Neural cell (in vitro differentiated cells): Measurements from ENCODE around the gene GPR17. TPM values are rescaled to one million over a fixed set of nuclear protein-coding genes. Genes with fewer than 3 reads are reported as not detected.

ENCODE experiments used
- H2AFZ ChIP-seq: fragments of 200-600, 300-800 bp; sonication (generic), shearing (Covaris generic); 2 replicates; pipeline ENCODE4 v1.6.0; 2014; ENCODE audit warnings: low read depth, mild to moderate bottlenecking, antibody characterized with exemption, low read length, moderate library complexity
- H3F3A ChIP-seq: fragments of 200-600 bp; shearing (Covaris generic); 2 replicates; pipeline ENCODE4 v1.6.1; 2016; ENCODE audit warnings: mild to moderate bottlenecking, moderate library complexity, mixed read lengths, antibody characterized with exemption, low read length; ENCODE audit not compliant: insufficient read depth, poor library complexity, severe bottlenecking
- H3K27ac ChIP-seq: fragments of 200-600, 300-800 bp; sonication (generic), shearing (Covaris generic); 2 replicates; pipeline ENCODE4 v1.5.1; 2014; ENCODE audit warnings: mild to moderate bottlenecking, low read length, moderate library complexity
- H3K27me3 ChIP-seq: fragments of 300-800, 200-600 bp; sonication (generic), shearing (Covaris generic); 2 replicates; pipeline ENCODE4 v1.6.0; 2014; ENCODE audit warnings: mild to moderate bottlenecking, low read depth, low read length, moderate library complexity; ENCODE audit not compliant: insufficient read depth
- H3K36me3 ChIP-seq: fragments of 300-800, 200-600 bp; sonication (generic), shearing (Covaris generic); 2 replicates; pipeline ENCODE4 v1.5.1; 2014; ENCODE audit warnings: mild to moderate bottlenecking, antibody characterized with exemption, low read length, moderate library complexity; ENCODE audit not compliant: insufficient read depth
- H3K4me2 ChIP-seq: fragments of 300-800, 200-600 bp; sonication (generic), shearing (Covaris generic); 2 replicates; pipeline ENCODE4 v1.6.0; 2014; ENCODE audit warnings: mild to moderate bottlenecking, low read length
- H3K4me3 ChIP-seq: fragments of 300-800, 200-600 bp; sonication (generic), shearing (Covaris generic); 2 replicates; pipeline ENCODE4 v1.5.1; 2014; ENCODE audit warnings: mild to moderate bottlenecking, low read length, moderate library complexity
- H3K79me2 ChIP-seq: fragments of 200-600 bp; shearing (Covaris generic); replicated peaks from 2 replicates; pipeline ENCODE4 v1.6.0; 2014; ENCODE audit warnings: mild to moderate bottlenecking, low read length, moderate library complexity; ENCODE audit not compliant: insufficient read depth
- H3K9ac ChIP-seq: fragments of 300-800, 200-600 bp; sonication (generic), shearing (Covaris generic); 2 replicates; pipeline ENCODE4 v1.6.1; 2016; ENCODE audit warnings: mild to moderate bottlenecking, low read length, mixed read lengths
- H3K9me2 ChIP-seq: fragments of 200-600 bp; shearing (Covaris generic); 2 replicates; pipeline ENCODE4 v1.6.1; 2016; ENCODE audit warnings: mild to moderate bottlenecking, low read length, mixed read lengths; ENCODE audit not compliant: insufficient read depth
- H3K9me3 ChIP-seq: fragments of 200-600, 300-800 bp; sonication (generic), shearing (Covaris generic); 2 replicates; pipeline ENCODE4 v1.6.1; 2016; ENCODE audit warnings: mild to moderate bottlenecking, mixed run types, low read length, moderate library complexity, mixed read lengths
- H4K20me1 ChIP-seq: fragments of 200-600 bp; shearing (Covaris generic); 2 replicates; pipeline ENCODE4 v1.6.1; 2016; ENCODE audit warnings: mild to moderate bottlenecking, mixed run types; ENCODE audit not compliant: insufficient read depth
- EP300 ChIP-seq: fragments of 450-650 bp; conservative IDR thresholded peaks from 2 replicates; pipeline ENCODE4 v1.6.1; 2014; ENCODE audit warnings: antibody characterized with exemption, mild to moderate bottlenecking, moderate library complexity; ENCODE audit not compliant: poor library complexity, severe bottlenecking
- EZH2 ChIP-seq: fragments of 200-600, 300-800 bp; shearing (Covaris generic), sonication (generic); IDR thresholded peaks from 2 replicates; pipeline ENCODE4 v1.6.1; 2014; ENCODE audit warnings: antibody characterized with exemption, low read length, borderline replicate concordance, mild to moderate bottlenecking; ENCODE audit not compliant: insufficient read depth, poor library complexity, severe bottlenecking
- MXI1 ChIP-seq: fragments of 450-650 bp; conservative IDR thresholded peaks from 2 replicates; pipeline ENCODE4 v1.6.1; 2014; ENCODE audit warnings: antibody characterized with exemption, mild to moderate bottlenecking; ENCODE audit not compliant: poor library complexity, severe bottlenecking
- POLR2AphosphoS5 ChIP-seq: IDR thresholded peaks from 2 replicates; pipeline ENCODE4 v1.6.1; 2012
- RAD21 ChIP-seq: fragments of 450-650 bp; conservative IDR thresholded peaks from 2 replicates; pipeline ENCODE4 v1.6.1; 2014; ENCODE audit warnings: antibody characterized with exemption, mild to moderate bottlenecking, moderate library complexity
- SMC3 ChIP-seq: fragments of 450-650 bp; conservative IDR thresholded peaks from 2 replicates; pipeline ENCODE4 v1.6.1; 2014; ENCODE audit warnings: antibody characterized with exemption, mild to moderate bottlenecking, moderate library complexity; ENCODE audit not compliant: poor library complexity
- TAF1 ChIP-seq: IDR thresholded peaks from 2 replicates; pipeline ENCODE4 v1.6.1; 2012; ENCODE audit warnings: low read depth
- polyA plus RNA-seq: library from polyadenylated mRNA; depleted of rRNA; stranded (reverse); fragments of >200 nt; gene quantifications from 2 replicates; pipeline ENCODE4 v1.2.3, GENCODE V29; 2014
- TF ChIP-seq, protein P1 (sequence below): fragments of 450-650 bp; IDR thresholded peaks from 2 replicates; pipeline ENCODE4 v1.5.1; 2014; ENCODE audit warnings: antibody characterized with exemption, mild to moderate bottlenecking, moderate library complexity; ENCODE audit not compliant: poor library complexity, severe bottlenecking
- TF ChIP-seq, protein P2 (sequence below): IDR thresholded peaks from 2 replicates; pipeline ENCODE4 v1.6.1; 2012; ENCODE audit warnings: borderline replicate concordance

GPR17 gene
- polyA plus RNA-seq, 1 donor from 2014 or later = not detected

DNA sequence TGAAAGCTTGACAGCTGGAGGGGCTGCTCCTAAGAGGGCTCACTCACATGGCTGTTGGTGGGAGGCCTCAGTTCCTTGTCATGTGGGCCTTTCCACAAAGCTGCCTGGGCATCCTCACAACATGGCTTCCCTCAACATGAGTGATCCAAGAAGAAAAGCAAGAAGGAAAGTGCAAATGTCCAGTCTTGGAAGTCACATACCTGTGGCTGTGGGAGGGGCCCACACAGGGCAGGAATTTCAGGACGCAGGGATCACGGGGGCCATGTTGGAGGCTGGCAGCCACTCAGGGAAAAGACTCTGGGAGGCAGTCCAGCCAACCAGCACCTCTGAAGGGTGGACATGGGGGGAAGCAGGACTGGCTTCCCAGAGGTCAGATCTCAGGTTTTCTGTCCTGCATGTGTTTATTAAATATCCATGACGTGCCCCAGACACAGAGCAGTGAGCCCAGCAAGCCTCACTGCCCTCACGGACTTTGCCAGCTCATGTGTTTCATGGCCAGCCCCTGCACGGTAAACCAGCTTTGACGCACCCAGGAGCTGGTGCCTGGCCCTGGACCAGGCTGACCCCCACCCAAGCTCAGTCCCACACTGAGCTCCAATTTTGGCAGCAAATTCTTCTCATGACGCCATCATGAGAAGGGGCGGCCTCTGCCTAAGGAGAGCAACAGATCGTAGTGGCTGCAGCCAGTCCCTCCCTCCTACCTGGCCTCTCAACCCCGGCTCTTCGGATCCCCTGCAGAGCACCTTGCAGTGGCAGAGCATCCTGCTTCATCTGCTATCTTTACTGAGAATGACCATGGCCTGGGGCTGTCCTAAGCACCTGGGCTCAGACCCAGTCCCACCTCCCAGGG is 34.7 kb upstream of the GPR17 start:
- Histone ChIP-seq H3K4me2 (no peak overlapping the region), H3K36me3 (no peaks in the 10 kb centered on the region), H3K27me3 (no peaks in the 10 kb centered on the region), H3K27ac (no peak overlapping the region), H3K79me2 (no peaks in the 10 kb centered on the region), H3K4me3 (no peak overlapping the region), H2AFZ (no peak overlapping the region), H3K9me2 (no peaks in the 10 kb centered on the region), H4K20me1 (no peaks in the 10 kb centered on the region), H3F3A (no peaks in the 10 kb centered on the region), H3K9ac (no peak overlapping the region), H3K9me3 (no peaks in the 10 kb centered on the region)
- TF ChIP-seq RAD21 (no peak), EZH2 (no peak), MXI1 (no peak), POLR2AphosphoS5 (no peak), EP300 (no peak), SMC3 (no peak), TAF1 (no peak)
- TF ChIP-seq, protein P1, sequence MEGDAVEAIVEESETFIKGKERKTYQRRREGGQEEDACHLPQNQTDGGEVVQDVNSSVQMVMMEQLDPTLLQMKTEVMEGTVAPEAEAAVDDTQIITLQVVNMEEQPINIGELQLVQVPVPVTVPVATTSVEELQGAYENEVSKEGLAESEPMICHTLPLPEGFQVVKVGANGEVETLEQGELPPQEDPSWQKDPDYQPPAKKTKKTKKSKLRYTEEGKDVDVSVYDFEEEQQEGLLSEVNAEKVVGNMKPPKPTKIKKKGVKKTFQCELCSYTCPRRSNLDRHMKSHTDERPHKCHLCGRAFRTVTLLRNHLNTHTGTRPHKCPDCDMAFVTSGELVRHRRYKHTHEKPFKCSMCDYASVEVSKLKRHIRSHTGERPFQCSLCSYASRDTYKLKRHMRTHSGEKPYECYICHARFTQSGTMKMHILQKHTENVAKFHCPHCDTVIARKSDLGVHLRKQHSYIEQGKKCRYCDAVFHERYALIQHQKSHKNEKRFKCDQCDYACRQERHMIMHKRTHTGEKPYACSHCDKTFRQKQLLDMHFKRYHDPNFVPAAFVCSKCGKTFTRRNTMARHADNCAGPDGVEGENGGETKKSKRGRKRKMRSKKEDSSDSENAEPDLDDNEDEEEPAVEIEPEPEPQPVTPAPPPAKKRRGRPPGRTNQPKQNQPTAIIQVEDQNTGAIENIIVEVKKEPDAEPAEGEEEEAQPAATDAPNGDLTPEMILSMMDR = no peak
- TF ChIP-seq, protein P2, sequence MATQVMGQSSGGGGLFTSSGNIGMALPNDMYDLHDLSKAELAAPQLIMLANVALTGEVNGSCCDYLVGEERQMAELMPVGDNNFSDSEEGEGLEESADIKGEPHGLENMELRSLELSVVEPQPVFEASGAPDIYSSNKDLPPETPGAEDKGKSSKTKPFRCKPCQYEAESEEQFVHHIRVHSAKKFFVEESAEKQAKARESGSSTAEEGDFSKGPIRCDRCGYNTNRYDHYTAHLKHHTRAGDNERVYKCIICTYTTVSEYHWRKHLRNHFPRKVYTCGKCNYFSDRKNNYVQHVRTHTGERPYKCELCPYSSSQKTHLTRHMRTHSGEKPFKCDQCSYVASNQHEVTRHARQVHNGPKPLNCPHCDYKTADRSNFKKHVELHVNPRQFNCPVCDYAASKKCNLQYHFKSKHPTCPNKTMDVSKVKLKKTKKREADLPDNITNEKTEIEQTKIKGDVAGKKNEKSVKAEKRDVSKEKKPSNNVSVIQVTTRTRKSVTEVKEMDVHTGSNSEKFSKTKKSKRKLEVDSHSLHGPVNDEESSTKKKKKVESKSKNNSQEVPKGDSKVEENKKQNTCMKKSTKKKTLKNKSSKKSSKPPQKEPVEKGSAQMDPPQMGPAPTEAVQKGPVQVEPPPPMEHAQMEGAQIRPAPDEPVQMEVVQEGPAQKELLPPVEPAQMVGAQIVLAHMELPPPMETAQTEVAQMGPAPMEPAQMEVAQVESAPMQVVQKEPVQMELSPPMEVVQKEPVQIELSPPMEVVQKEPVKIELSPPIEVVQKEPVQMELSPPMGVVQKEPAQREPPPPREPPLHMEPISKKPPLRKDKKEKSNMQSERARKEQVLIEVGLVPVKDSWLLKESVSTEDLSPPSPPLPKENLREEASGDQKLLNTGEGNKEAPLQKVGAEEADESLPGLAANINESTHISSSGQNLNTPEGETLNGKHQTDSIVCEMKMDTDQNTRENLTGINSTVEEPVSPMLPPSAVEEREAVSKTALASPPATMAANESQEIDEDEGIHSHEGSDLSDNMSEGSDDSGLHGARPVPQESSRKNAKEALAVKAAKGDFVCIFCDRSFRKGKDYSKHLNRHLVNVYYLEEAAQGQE = no peak

DNA sequence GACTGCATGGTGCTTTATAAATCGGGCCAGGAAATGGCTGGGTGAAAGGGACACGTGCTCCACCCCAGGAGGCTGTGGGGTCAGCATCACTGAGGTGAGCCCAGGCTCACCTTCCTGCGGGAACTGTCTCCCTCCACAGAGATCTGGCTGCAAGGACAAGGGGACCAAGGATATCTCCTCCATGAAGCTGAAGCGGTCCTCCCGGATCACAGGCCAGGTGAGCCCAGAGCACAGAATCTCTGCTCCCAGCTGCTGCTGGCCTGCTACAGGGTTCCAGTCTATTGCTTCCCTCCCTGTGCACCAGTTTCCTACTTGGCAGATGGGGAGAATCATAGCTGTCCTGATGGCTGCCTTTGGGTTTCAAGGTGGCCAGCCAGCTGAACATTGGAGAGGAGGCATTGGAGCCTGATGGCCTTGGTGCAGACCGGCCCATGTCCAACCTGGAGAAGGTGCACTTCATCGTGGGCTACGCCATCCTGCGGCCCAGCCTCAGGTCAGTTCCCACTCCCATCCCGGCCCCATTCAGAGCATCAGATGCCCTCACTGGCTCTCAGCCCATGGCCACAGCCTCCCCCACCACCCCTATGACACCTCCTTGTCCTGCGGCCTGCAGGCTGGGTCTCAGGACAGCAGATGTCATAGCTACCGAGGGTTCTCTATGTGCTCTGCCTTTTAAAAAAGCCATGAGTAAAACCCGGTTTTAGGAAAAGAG is 33.7 kb upstream of the GPR17 start:
- TF ChIP-seq, protein P2 = no peak
- TF ChIP-seq MXI1 (no peak), POLR2AphosphoS5 (no peak), TAF1 (no peak), SMC3 (no peak), EP300 (no peak), EZH2 (no peak), RAD21 (no peak)
- TF ChIP-seq, protein P1 = no peak

More for the DNA sequence above, 33.7 kb upstream of the GPR17 start:
- Histone ChIP-seq H3K36me3 (no peaks in the 10 kb centered on the region), H3K4me3 (no peak overlapping the region), H2AFZ (no peak overlapping the region), H3K9me3 (no peaks in the 10 kb centered on the region), H3K79me2 (no peaks in the 10 kb centered on the region), H4K20me1 (no peaks in the 10 kb centered on the region), H3K27me3 (no peaks in the 10 kb centered on the region), H3K4me2 (no peak overlapping the region), H3F3A (no peaks in the 10 kb centered on the region), H3K9me2 (no peaks in the 10 kb centered on the region), H3K27ac (no peak overlapping the region), H3K9ac (no peak overlapping the region)
